HS-27A (cell line): ENCODE results near the gene YBEY.

Experiments
- DNase-seq: peaks from one replicate; pipeline ENCODE4 v3.0.0-alpha.2; 2012; ENCODE audit warnings: low read depth, missing footprints

Gene YBEY

GRCh38 chr21:46327711-46328110 lies 41.6 kb downstream of the YBEY start:
- no peak for DNase-seq

- DNase-seq, result no peak
Observed at GRCh38 chr21:46328151-46328550, 42.0 kb downstream of the YBEY start.

GRCh38 chr21:46329796-46330195 lies 43.7 kb downstream of the YBEY start:
- no peak for DNase-seq

GRCh38 chr21:46334351-46335140 lies 48.4 kb downstream of the YBEY start:
- DNase-seq, result no peak

- DNase-seq, result no peak
Observed at GRCh38 chr21:46336603-46337002, 50.5 kb downstream of the YBEY start.

GRCh38 chr21:46340998-46341397 lies 54.9 kb downstream of the YBEY start:
- DNase-seq, result no peak

- no peak for DNase-seq
Observed at GRCh38 chr21:46344219-46344915, 58.2 kb downstream of the YBEY start.

GRCh38 chr21:46345861-46346260 lies 59.7 kb downstream of the YBEY start:
- DNase-seq, result no peak

GRCh38 chr21:46346296-46347202 lies 60.4 kb downstream of the YBEY start:
- DNase-seq, result no peak

GRCh38 chr21:46347203-46347550 lies 61.0 kb downstream of the YBEY start:
- DNase-seq, result no peak
